BLaER1 treated with 17β-estradiol and CSF1 and Interleukin-3, amounts not matched to agents 10 nM and 100 nM (cell line): ENCODE data around the gene SALL3.

ENCODE experiments used
- H3K27ac ChIP-seq, 11 experiments: shearing (Covaris generic); formaldehyde crosslinking; 2 replicates each; pipeline ENCODE4 v1.8.1; 2022
- H3K27me3 ChIP-seq, 11 experiments: shearing (Covaris generic); formaldehyde crosslinking; 2 replicates each; pipeline ENCODE4 v1.8.1; 2022
- H3K36me3 ChIP-seq, 11 experiments: shearing (Covaris generic); formaldehyde crosslinking; 2 replicates each; pipeline ENCODE4 v1.8.1; 2022
- H3K4me1 ChIP-seq, 10 experiments: shearing (Covaris generic); formaldehyde crosslinking; 2 replicates each; pipeline ENCODE4 v1.8.1; 2022
- H3K4me2 ChIP-seq, 11 experiments: shearing (Covaris generic); formaldehyde crosslinking; 2 replicates each; pipeline ENCODE4 v1.8.1; 2022
- H3K4me3 ChIP-seq, 10 experiments: shearing (Covaris generic); formaldehyde crosslinking; 2 replicates each; pipeline ENCODE4 v1.8.1; 2022
- H3K9ac ChIP-seq, 11 experiments: shearing (Covaris generic); formaldehyde crosslinking; 2 replicates each; pipeline ENCODE4 v1.8.1; 2022
- H3K9me3 ChIP-seq, 11 experiments: shearing (Covaris generic); formaldehyde crosslinking; replicated peaks in 1 of 11; 2 replicates each; pipeline ENCODE4 v1.8.1; 2022
- H4K20me1 ChIP-seq, 11 experiments: shearing (Covaris generic); formaldehyde crosslinking; 2 replicates each; pipeline ENCODE4 v1.8.1; 2022
- Cebpa-rat ChIP-seq, 11 experiments: shearing (Covaris generic); IDR thresholded peaks; 2 replicates each; pipeline ENCODE4 v1.8.1; 2022

The SALL3 gene

GRCh38 chr18:78969574-78970315 lies 9.9 kb upstream of the SALL3 start:
- H3K9ac ChIP-seq: no peak overlapping the region
- no peaks in the 10 kb centered on the region for H4K20me1 ChIP-seq
- no peak overlapping the region for H3K4me2 ChIP-seq
- H3K4me1 ChIP-seq: peaks cover 0 to 19% (median 12%) of the 10 kb centered on the region in 10 experiments; a peak in 14 of 20 replicates
- TF ChIP-seq Cebpa-rat (IDR thresholded peaks at IDR 0.05): no peak
- H3K36me3 ChIP-seq: no peaks in the 10 kb centered on the region
- H3K9me3 ChIP-seq: peaks cover 19 to 28% (median 24%) of the 10 kb centered on the region in 11 experiments
- no peak overlapping the region for H3K4me3 ChIP-seq
- no peak overlapping the region for H3K27ac ChIP-seq
- peaks cover 11 to 19% (median 15%) of the 10 kb centered on the region in 11 experiments for H3K27me3 ChIP-seq

DNA sequence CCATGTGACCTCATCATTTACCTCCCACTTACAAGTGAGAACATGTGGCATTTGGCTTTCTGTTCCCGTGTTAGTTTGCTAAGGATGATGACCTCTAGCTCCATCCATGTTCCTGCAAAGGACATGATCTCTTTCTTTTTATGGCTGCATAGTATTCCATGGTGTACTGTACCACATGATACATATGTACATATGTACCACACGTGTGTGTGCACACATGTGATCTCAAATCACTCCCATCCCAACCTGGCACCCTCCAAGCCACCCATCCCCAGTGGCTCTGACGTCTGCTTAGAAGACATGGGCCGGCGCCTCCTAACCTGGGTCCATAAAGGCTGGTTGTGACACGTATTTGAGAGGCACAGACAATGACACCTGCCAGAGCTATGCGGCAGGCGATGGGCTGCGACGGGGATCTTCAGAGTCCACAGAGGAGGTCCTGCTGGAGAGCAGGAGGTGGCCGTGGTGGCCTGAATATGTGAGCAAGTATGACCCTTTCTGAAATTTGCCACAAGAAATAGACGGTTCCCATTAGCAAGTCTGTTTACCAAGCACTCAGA lies 8.8 kb upstream of the SALL3 start:
- Histone ChIP-seq H3K4me1 (peaks cover 0 to 19% (median 12%) of the 10 kb centered on the region in 10 experiments; a peak in 14 of 20 replicates), H3K27ac (no peak overlapping the region), H3K9ac (no peak overlapping the region), H4K20me1 (no peaks in the 10 kb centered on the region), H3K4me3 (no peak overlapping the region), H3K36me3 (no peaks in the 10 kb centered on the region), H3K9me3 (peaks cover 19 to 39% (median 32%) of the 10 kb centered on the region in 11 experiments), H3K4me2 (no peak overlapping the region), H3K27me3 (peaks cover 22 to 30% (median 26%) of the 10 kb centered on the region in 11 experiments)
- no peak for TF ChIP-seq Cebpa-rat (IDR thresholded peaks at IDR 0.05)

- Histone ChIP-seq H3K36me3 (no peaks in the 10 kb centered on the region), H3K9me3 (peaks cover 23 to 47% (median 40%) of the 10 kb centered on the region in 11 experiments), H3K4me3 (no peak overlapping the region), H4K20me1 (no peaks in the 10 kb centered on the region; a peak in 1 of 22 replicates), H3K9ac (no peak overlapping the region), H3K4me1 (peaks cover 0 to 12% (median 6%) of the 10 kb centered on the region in 10 experiments; a peak in 14 of 20 replicates), H3K27me3 (peaks cover 30 to 38% (median 34%) of the 10 kb centered on the region in 11 experiments), H3K27ac (no peak overlapping the region), H3K4me2 (no peak overlapping the region)
- no peak for TF ChIP-seq Cebpa-rat (IDR thresholded peaks at IDR 0.05)
Measured at GRCh38 chr18:78971511-78972245, 7.9 kb upstream of the SALL3 start.

- no peak overlapping the region for H3K27ac ChIP-seq
- H3K9me3 ChIP-seq: peaks cover 31 to 54% (median 48%) of the 10 kb centered on the region in 11 experiments
- no peaks in the 10 kb centered on the region for H3K36me3 ChIP-seq
- TF ChIP-seq Cebpa-rat (IDR thresholded peaks at IDR 0.05): no peak
- H3K4me3 ChIP-seq: no peak overlapping the region
- H3K27me3 ChIP-seq: peaks cover 38 to 46% (median 42%) of the 10 kb centered on the region in 11 experiments
- H3K9ac ChIP-seq: no peak overlapping the region
- H3K4me1 ChIP-seq: peaks cover 0 to 5% (median 0%) of the 10 kb centered on the region in 10 experiments; a peak in 4 of 20 replicates
- H3K4me2 ChIP-seq: no peak overlapping the region
- H4K20me1 ChIP-seq: no peaks in the 10 kb centered on the region; a peak in 1 of 22 replicates
Measured at GRCh38 chr18:78972385-78972918, 7.2 kb upstream of the SALL3 start.

- peaks cover 0 to under 1% (median 0%) of the 10 kb centered on the region in 10 experiments; a peak in 1 of 20 replicates for H3K4me1 ChIP-seq
- H3K9ac ChIP-seq: no peak overlapping the region
- peaks cover 43 to 50% (median 47%) of the 10 kb centered on the region in 11 experiments for H3K27me3 ChIP-seq
- H3K36me3 ChIP-seq: no peaks in the 10 kb centered on the region
- no peaks in the 10 kb centered on the region; a peak in 1 of 22 replicates for H4K20me1 ChIP-seq
- H3K4me3 ChIP-seq: no peak overlapping the region
- no peak overlapping the region for H3K27ac ChIP-seq
- H3K9me3 ChIP-seq: peaks cover 35 to 59% (median 53%) of the 10 kb centered on the region in 11 experiments
- TF ChIP-seq Cebpa-rat (IDR thresholded peaks at IDR 0.05): no peak
- no peak overlapping the region for H3K4me2 ChIP-seq
Measured at GRCh38 chr18:78972930-78973331, 6.7 kb upstream of the SALL3 start.

DNA sequence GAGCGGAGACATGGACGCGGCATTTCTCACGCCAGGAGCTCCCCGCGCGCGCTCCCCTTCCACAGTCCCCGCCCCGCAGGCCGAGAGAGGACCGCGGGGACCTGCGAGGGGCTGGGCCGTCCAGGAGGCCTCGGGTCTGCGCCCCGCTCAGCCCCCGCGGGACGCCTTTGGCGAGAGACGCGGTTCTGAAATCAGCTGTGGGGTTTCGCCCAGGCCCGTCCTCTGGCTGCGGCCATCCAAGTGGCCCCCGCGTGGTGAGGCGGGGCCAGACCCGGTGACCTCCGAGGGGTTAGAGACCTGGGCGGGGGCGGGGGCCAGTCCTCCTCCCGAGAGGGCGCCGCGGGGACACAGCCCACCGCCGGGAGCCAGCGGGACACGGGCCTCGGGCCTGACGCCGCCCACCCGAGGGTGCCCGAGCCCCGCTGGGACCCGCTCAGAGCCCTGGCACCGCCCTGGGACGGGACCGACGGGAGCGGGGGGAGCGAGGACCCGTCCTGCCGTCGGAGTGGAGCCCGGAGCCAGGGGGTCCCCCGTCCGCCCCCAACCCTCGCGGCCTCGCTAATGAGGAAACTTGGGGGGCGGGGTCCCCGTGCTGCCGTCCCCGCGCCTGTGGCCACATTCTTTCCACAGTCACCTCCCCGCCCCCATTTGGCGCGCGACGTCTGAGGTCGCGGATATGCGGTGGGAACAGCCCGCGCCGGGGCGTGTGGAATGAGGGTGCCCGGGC lies 6.1 kb upstream of the SALL3 start:
- H3K4me1 ChIP-seq: no peaks in the 10 kb centered on the region
- no peaks in the 10 kb centered on the region for H3K36me3 ChIP-seq
- H3K9ac ChIP-seq: no peak overlapping the region
- no peak for TF ChIP-seq Cebpa-rat (IDR thresholded peaks at IDR 0.05)
- H3K9me3 ChIP-seq: peaks cover 41 to 65% (median 59%) of the 10 kb centered on the region in 11 experiments
- no peak overlapping the region for H3K4me2 ChIP-seq
- no peak overlapping the region for H3K27ac ChIP-seq
- no peak overlapping the region for H3K4me3 ChIP-seq
- peaks cover 49 to 56% (median 52%) of the 10 kb centered on the region in 11 experiments for H3K27me3 ChIP-seq
- H4K20me1 ChIP-seq: no peaks in the 10 kb centered on the region; a peak in 1 of 22 replicates

- Histone ChIP-seq H3K4me3 (no peak overlapping the region; a peak in 1 of 20 replicates), H3K9me3 (peaks cover 47 to 72% (median 65%) of the 10 kb centered on the region in 11 experiments), H4K20me1 (no peaks in the 10 kb centered on the region; a peak in 1 of 22 replicates), H3K27ac (no peak overlapping the region), H3K4me2 (no peak overlapping the region), H3K4me1 (no peaks in the 10 kb centered on the region), H3K36me3 (no peaks in the 10 kb centered on the region), H3K9ac (no peak overlapping the region), H3K27me3 (peaks cover 53 to 62% (median 57%) of the 10 kb centered on the region in 11 experiments)
- no peak for TF ChIP-seq Cebpa-rat (IDR thresholded peaks at IDR 0.05)
Measured at GRCh38 chr18:78974115-78974761, 5.4 kb upstream of the SALL3 start.

DNA sequence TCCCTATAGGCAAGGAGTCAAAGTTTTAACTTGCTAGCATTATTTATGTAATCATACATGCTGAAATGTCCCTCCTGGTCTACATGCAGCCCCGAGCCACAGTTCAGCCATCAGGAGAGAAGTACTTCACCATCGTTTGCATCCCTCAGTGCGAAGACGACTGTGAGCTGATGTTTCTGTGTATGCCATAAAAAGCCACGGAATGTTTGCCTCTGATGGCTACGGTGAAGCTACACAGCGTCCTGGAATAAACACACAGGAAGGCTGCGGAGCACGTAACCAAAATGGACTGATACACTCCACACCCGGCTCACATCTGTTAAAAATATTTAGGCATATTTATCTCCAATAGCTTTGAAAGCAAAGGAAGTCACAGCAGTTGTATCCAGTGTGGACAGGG lies 4.3 kb upstream of the SALL3 start:
- Histone ChIP-seq H3K4me2 (no peak overlapping the region), H3K4me3 (no peak overlapping the region), H3K4me1 (no peaks in the 10 kb centered on the region), H3K27me3 (peaks cover 54 to 62% (median 59%) of the 10 kb centered on the region in 11 experiments), H3K27ac (no peak overlapping the region), H3K9ac (no peak overlapping the region), H4K20me1 (no peaks in the 10 kb centered on the region; a peak in 1 of 22 replicates), H3K36me3 (no peaks in the 10 kb centered on the region), H3K9me3 (peaks cover 47 to 78% (median 66%) of the 10 kb centered on the region in 11 experiments)
- no peak for TF ChIP-seq Cebpa-rat (IDR thresholded peaks at IDR 0.05)
